Stomach (tissue), 19 donors: ENCODE results near the gene CLEC4D. TPM values are rescaled to one million over a fixed set of nuclear protein-coding genes. Genes with fewer than 3 reads are reported as not detected.

Experiments
- DNase-seq, 2 donors: peaks; one replicate each; pipeline versions ENCODE4 v3.0.0 to v3.0.0-alpha.2; 2013 to 2019
- H3K27ac ChIP-seq, 5 donors: fragments of 200-600 bp in 4 of 5; sonication (generic) in 4 of 5; one replicate each; pipeline ENCODE4 v1.5.1; 2013 to 2019; ENCODE audit warnings: mild to moderate bottlenecking in 1 of 5, moderate library complexity in 1 of 5
- H3K27me3 ChIP-seq, 3 donors: fragments of 200-600 bp; sonication (generic); one replicate each; pipeline ENCODE4 v1.5.1; 2017 to 2019; ENCODE audit warnings: mixed run types in 1 of 3
- H3K36me3 ChIP-seq, 4 donors: fragments of 200-600 bp; sonication (generic); 1 replicate in 3 of 4; 2 replicates in 1 of 4; pipeline ENCODE4 v1.5.1; 2016 to 2019
- H3K4me1 ChIP-seq, 4 donors: fragments of 200-600 bp; sonication (generic); one replicate each; pipeline ENCODE4 v1.5.1; 2016 to 2019
- H3K4me3 ChIP-seq, 4 donors: fragments of 200-600 bp; sonication (generic) in 3 of 4; one replicate each; pipeline ENCODE4 v1.5.1; 2016 to 2019; ENCODE audit warnings: mild to moderate bottlenecking in 1 of 4
- H3K9me3 ChIP-seq, 4 donors: fragments of 200-600 bp; sonication (generic); one replicate each; pipeline ENCODE4 v1.5.1; 2016 to 2019
- CTCF ChIP-seq, 7 experiments: fragments of 450-650 bp in 4 of 7; fragments of 200-600 bp in 3 of 7; sonication (generic) in 3 of 7; IDR thresholded peaks; one replicate each; pipeline ENCODE4 v1.5.1; 2016 to 2019; ENCODE audit warnings: antibody characterized with exemption in 7 of 7, control low read depth in 2 of 7, mild to moderate bottlenecking in 1 of 7
- EP300 ChIP-seq: sonication (generic); formaldehyde crosslinking; IDR thresholded peaks from one replicate; pipeline ENCODE4 v1.6.1; 2017; ENCODE audit warnings: antibody characterized with exemption
- POLR2A ChIP-seq, 4 donors: fragments of 450-650 bp; IDR thresholded peaks; one replicate each; pipeline ENCODE4 v1.6.1; 2016; ENCODE audit warnings: antibody characterized with exemption in 4 of 4, control low read depth in 2 of 4, mild to moderate bottlenecking in 1 of 4, moderate library complexity in 1 of 4
- POLR2AphosphoS5 ChIP-seq, 3 donors: sonication (generic); formaldehyde crosslinking; IDR thresholded peaks; one replicate each; pipeline ENCODE4 v1.6.1; 2016; ENCODE audit warnings: antibody characterized with exemption in 3 of 3
- WGBS, 5 donors: extraction: QIAGEN DNeasy Blood & Tissue Kit in 3 of 5; methylation state at CpG; one replicate each; pipeline versions ENCODE4 v1.1.5 to v1.1.7; 2013 to 2018; 5-methylcytosine and 5-hydroxymethylcytosine counted together
- intact Hi-C: fragments of 100-400 bp; cut with DNase I; formaldehyde crosslinking; loops from one replicate; pipeline ENCODE4 v1.15.1; 2023; ENCODE audit warnings: low total_unique reads
- long read RNA-seq, 10 donors: transcript quantifications; one replicate each; lab custom pipeline, GENCODE V29; 2026
- polyA plus RNA-seq, 3 donors: library from polyadenylated mRNA; stranded (reverse); fragments of 200-250 nt; gene quantifications; one replicate each; pipeline ENCODE4 v1.2.3, GENCODE V29; 2013
- total RNA-seq, 5 donors: library from RNA; depleted of rRNA; stranded (reverse); fragments of >200 nt; gene quantifications; one replicate each; pipeline versions ENCODE4 v1.1.0 to v1.2.3, GENCODE V29; 2014 to 2016
- donor health status: healthy with polysubstance abuse.
- donor health status: Bipolar disorder and iron deficiency.
- donor health status: healthy.

The CLEC4D gene
- 1 to 10 TPM in 1 of 5 donors, not detected in 4; 1.8 TPM for total RNA-seq
- under 1 TPM in 2 of 3 donors, not detected in 1; 0.19 to 0.20 TPM for polyA plus RNA-seq
- long read RNA-seq, donor 1, result 0 reads
- long read RNA-seq, donor 2, result 0 reads
- long read RNA-seq, donor 3, result 0 reads
- long read RNA-seq, donor 4, result 0 reads
- long read RNA-seq, donor 5, result 0 reads
- long read RNA-seq, donor 6, partial matches to known transcripts, result 0 of 1 reads
- long read RNA-seq, donor 6, other reads (novel, unspliced or antisense), result 0 of 1 reads
- long read RNA-seq, donor 7, result 0 reads
- long read RNA-seq, donor 8, result 0 reads
- long read RNA-seq, donor 9, result 0 reads
- long read RNA-seq, donor 10, result 0 reads

DNA sequence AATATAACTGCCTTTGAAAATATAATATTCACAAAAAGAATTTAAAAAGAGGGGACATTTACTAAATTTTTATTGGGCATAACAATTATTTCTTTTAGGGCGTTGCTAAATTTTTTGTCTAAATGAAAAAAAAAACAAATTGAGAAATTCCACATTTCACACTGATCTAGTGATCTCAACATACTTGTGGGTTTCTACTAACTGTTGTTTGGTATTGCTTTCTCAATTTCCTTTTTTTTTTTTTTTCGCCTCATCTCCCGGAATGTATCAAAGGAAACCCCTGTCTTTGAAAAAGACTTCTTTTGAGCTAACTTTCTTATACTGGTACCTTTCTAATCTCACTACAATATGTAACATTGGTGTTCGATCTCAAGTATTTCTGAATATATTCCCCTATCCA is at the start of gene CLEC4D:
CLEC4D (plus strand) TSS at position 248 of the 400 bp plus-strand sequence. CDS start 230 bp downstream, outside the sequence.
- Histone ChIP-seq H3K4me1 (no peaks in the 10 kb centered on the region), H3K4me3 (no peak within 1 kb of the TSS), H3K36me3 (no peaks in the 10 kb centered on the region), H3K27ac (peak within 1 kb of the TSS in 2 of 5 donors; percentile 31 to 48), H3K27me3 (peaks cover 0 to 13% (median 0%) of the 10 kb centered on the region in 3 donors), H3K9me3 (no peaks in the 10 kb centered on the region)
- TF ChIP-seq CTCF (IDR thresholded peaks at IDR 0.05) (no peak), EP300 (no peak), POLR2AphosphoS5 (IDR thresholded peaks at IDR 0.05) (no peak), POLR2A (IDR thresholded peaks at IDR 0.05) (no peak)
- DNase-seq, result no peak
- WGBS, 5 donors, result 73 to 86% (median 81%) methylated on average over 4 of the region's 4 CpGs
- intact Hi-C loops, result no loop called here

GRCh38 chr12:8465301-8465996 is 47.9 kb upstream of the CLEC4D start:
- Histone ChIP-seq H3K27me3 (no peaks in the 10 kb centered on the region), H3K36me3 (no peaks in the 10 kb centered on the region), H3K27ac (no peak overlapping the region), H3K4me1 (no peaks in the 10 kb centered on the region), H3K9me3 (peaks cover 0 to 8% (median 0%) of the 10 kb centered on the region in 4 donors), H3K4me3 (no peak overlapping the region)
- intact Hi-C loops, result no loop called here
- no peak for TF ChIP-seq POLR2AphosphoS5 (IDR thresholded peaks at IDR 0.05)
- no peak for TF ChIP-seq EP300
- no peak for TF ChIP-seq POLR2A (IDR thresholded peaks at IDR 0.05)
- no peak for TF ChIP-seq CTCF (IDR thresholded peaks at IDR 0.05)
- WGBS, 5 donors, result 0 to 1% (median 0%) methylated on average over 2 of the region's 2 CpGs
- DNase-seq, result no peak

DNA sequence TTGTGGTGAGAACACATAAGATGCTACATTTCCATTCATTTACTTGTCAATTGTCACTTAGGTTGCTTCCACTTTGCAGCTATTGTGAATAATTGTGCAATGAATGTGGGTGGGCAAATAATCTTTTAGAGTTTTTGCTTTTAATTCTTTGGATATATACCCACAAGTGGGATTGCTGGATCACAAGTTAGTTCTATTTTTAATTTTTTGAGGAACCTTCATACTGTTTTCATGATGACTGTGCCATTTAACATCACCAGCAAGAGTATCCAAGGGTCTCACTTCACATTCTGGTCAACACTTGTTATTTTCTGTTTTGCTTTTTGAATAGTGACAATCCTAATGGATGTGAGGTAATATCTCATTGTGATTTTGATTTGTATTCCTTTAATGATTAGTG is 47.1 kb upstream of the CLEC4D start:
- intact Hi-C loops, result no loop called here
- H3K27me3 ChIP-seq, result no peaks in the 10 kb centered on the region
- H3K9me3 ChIP-seq, result peaks cover 0 to 8% (median 0%) of the 10 kb centered on the region in 4 donors
- TF ChIP-seq POLR2AphosphoS5 (IDR thresholded peaks at IDR 0.05) (no peak), POLR2A (IDR thresholded peaks at IDR 0.05) (no peak), EP300 (no peak), CTCF (IDR thresholded peaks at IDR 0.05) (no peak)
- H3K36me3 ChIP-seq, result no peaks in the 10 kb centered on the region
- no peak overlapping the region for H3K27ac ChIP-seq
- no peak for DNase-seq
- no peak overlapping the region for H3K4me3 ChIP-seq
- H3K4me1 ChIP-seq, result no peaks in the 10 kb centered on the region

DNA sequence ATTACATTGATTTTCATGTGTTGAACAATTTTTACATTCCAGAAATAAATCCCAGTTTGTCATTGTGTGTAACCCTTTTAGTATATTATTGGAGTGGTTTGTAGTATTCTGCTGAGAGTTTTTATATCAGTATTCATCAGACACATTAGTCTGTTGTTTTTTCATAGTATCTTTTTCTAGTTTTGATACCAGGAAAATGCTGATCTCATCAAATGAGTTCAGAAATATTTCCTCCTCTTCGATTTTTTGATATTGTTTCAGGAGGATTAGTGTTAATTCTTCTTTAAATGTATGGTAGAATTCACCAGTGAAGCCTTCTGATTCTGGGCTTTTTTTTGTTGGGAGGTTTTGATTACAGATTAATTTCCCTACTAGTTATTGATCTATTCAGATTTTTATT is 42.2 kb upstream of the CLEC4D start:
- H3K36me3 ChIP-seq, result no peaks in the 10 kb centered on the region
- WGBS, 5 donors, result 58 to 74% (median 70%) methylated on average over 1 of the region's 1 CpG
- TF ChIP-seq EP300 (no peak), POLR2A (IDR thresholded peaks at IDR 0.05) (no peak), POLR2AphosphoS5 (IDR thresholded peaks at IDR 0.05) (no peak), CTCF (IDR thresholded peaks at IDR 0.05) (no peak)
- peaks cover 0 to 6% (median 0%) of the 10 kb centered on the region in 3 donors for H3K27me3 ChIP-seq
- intact Hi-C loops, result no loop called here
- H3K9me3 ChIP-seq, result peaks cover 0 to 8% (median 0%) of the 10 kb centered on the region in 4 donors
- no peak overlapping the region for H3K27ac ChIP-seq
- DNase-seq, result no peak
- no peaks in the 10 kb centered on the region for H3K4me1 ChIP-seq
- H3K4me3 ChIP-seq, result no peak overlapping the region
